ENCODE data around the gene MSANTD7. TPM values are rescaled to one million over a fixed set of nuclear protein-coding genes. Genes with fewer than 3 reads are reported as not detected.
A peak's percentile ranks its signal among the peaks of the same experiment; 100 is the strongest.

MSANTD7 gene
- total and polyA plus RNA-seq, 10 of the 15 experiments (the other 5 are each of a cell fraction or from before 2014, with no cell fraction given), result 3.5 to 22.8 (median 18.5) TPM

- TF ChIP-seq MYC (IDR thresholded peaks at IDR 0.05; ENCODE audit: insufficient read depth, insufficient read length, insufficient replicate concordance, low read length, severe bottlenecking), result no peak
Observed at GRCh38 chr10:14875941-14876340, 37.8 kb downstream of the MSANTD7 start (continued).

- Histone ChIP-seq H3K4me3 (no peak overlapping the region), H4K20me1 (ENCODE audit: control insufficient read depth, insufficient read depth) (no peaks in the 10 kb centered on the region), H3K27me3 (replicated peaks in 1 of 2; ENCODE audit: control insufficient read depth in 2 of 2, insufficient read depth in 2 of 2, low read length in 1 of 2) (no peaks in the 10 kb centered on the region), H3K9me3 (replicated peaks; ENCODE audit: control insufficient read depth, insufficient read depth, low read length) (no peaks in the 10 kb centered on the region), H3K36me3 (ENCODE audit: control insufficient read depth in 2 of 2, insufficient read depth in 2 of 2, low read length in 1 of 2) (peaks cover 0 to 3% of the 10 kb centered on the region in 2 experiments; a peak in 1 of 4 replicates), H3K4me1 (ENCODE audit: control insufficient read depth, insufficient read depth, low read length) (peaks cover 5% of the 10 kb centered on the region; the same call in 1 of the 2 replicates), H3K9ac (ENCODE audit: control insufficient read depth, insufficient read depth, low read length) (peak overlapping the region; percentile 83), H2AFZ (ENCODE audit: control insufficient read depth, low read depth, low read length) (no peak overlapping the region), H3K4me2 (ENCODE audit: control insufficient read depth, insufficient read depth) (peak overlapping the region; percentile 81; the same call in 1 of the 2 replicates), H3K79me2 (ENCODE audit: control insufficient read depth, insufficient read depth, low read length) (peaks cover 52% of the 10 kb centered on the region), H3K27ac (ENCODE audit: control insufficient read depth, insufficient read depth) (no peak overlapping the region)
- intact Hi-C loops (cut with micrococcal nuclease; ENCODE audit: unreplicated experiment), result loop anchor here (5.0 kb wide), 1 partner anchor 39 kb away; the partner anchor contains the start of genes CDNF, HSPA14 and MSANTD7
- 97% methylated on average over 9 of the region's 9 CpGs for WGBS (ENCODE audit: insufficient coverage, insufficient replicate concordance, low lambda C conversion rate, missing lambda C conversion rate)
- BruUV-seq (replicated peaks), result no TSS peak
- no peak for FAIRE-seq
- in situ Hi-C loops (cut with MboI), result no loop called here
- POLR2A ChIA-PET, result interaction anchor here (2.4 kb wide), 1 partner anchor 78 kb away, joined by 17 read pairs; the partner anchor contains the start of gene DCLRE1C
- SMC1A ChIA-PET (ENCODE audit: uncharacterized antibody, unreplicated experiment), result interaction anchor here (1.7 to 5.2 kb wide), 2 partner anchors 13 to 93 kb away, joined by 5 to 19 read pairs; no protein-coding TSS in a partner anchor
- no peak for ATAC-seq
- CTCF ChIA-PET, result interaction anchor here (1.5 to 3.1 kb wide), 4 partner anchors 39 to 95 kb away, joined by 5 to 13 read pairs (median 6); partner anchors contain the start of genes CDNF, HSPA14 and MSANTD7
- DNase-seq (ENCODE audit: low read depth, low spot score), result no peak
- RAD21 ChIA-PET (ENCODE audit: unreplicated experiment), result interaction anchor here (1.5 to 2.8 kb wide), 2 partner anchors 39 to 95 kb away, joined by 4 to 24 read pairs; partner anchors contain the start of genes CDNF, HSPA14 and MSANTD7
- TF ChIP-seq RB1 (IDR thresholded peaks at IDR 0.05; ENCODE audit: borderline replicate concordance) (no peak), E4F1 (IDR thresholded peaks at IDR 0.05; ENCODE audit: borderline replicate concordance, partially characterized antibody) (no peak), YY1 (IDR thresholded peaks at IDR 0.05; ENCODE audit: low read depth, low read length) (no peak), WRNIP1 (IDR thresholded peaks at IDR 0.05; ENCODE audit: borderline replicate concordance, low read depth, low read length) (no peak), TCF3 (IDR thresholded peaks at IDR 0.05; ENCODE audit: borderline replicate concordance, insufficient read depth, low read depth, low read length) (no peak), BACH1 (IDR thresholded peaks at IDR 0.05; ENCODE audit: borderline replicate concordance) (no peak), CHD1 (IDR thresholded peaks at IDR 0.05; ENCODE audit: low read depth, low read length) (no peak), ATF7 (IDR thresholded peaks at IDR 0.05; ENCODE audit: low read depth) (no peak), RCOR1 (conservative IDR thresholded peaks at IDR 0.05; ENCODE audit: low read depth, low read length) (no peak), ZNF687 (IDR thresholded peaks at IDR 0.05) (no peak), MEF2B (IDR thresholded peaks at IDR 0.05; ENCODE audit: partially characterized antibody, poor library complexity, severe bottlenecking) (no peak)
Observed at GRCh38 chr10:14876764-14877163, 38.7 kb downstream of the MSANTD7 start.

Measured in GM12878 (cell line).